NB4 (cell line): ENCODE data around the gene MYO1F.

Source experiments
- DNase-seq: peaks from one replicate; pipeline ENCODE4 v3.0.0; 2010; ENCODE audit warnings: low read depth
- H3K4me3 ChIP-seq: one replicate; pipeline ENCODE4 v1.5.1; 2011; ENCODE audit warnings: mild to moderate bottlenecking, low read depth, low read length, moderate library complexity
- CTCF ChIP-seq: IDR thresholded peaks from one replicate; pipeline ENCODE4 v1.5.1; 2012; ENCODE audit warnings: low read depth, low read length
- MAX ChIP-seq: IDR thresholded peaks from 2 replicates; pipeline ENCODE4 v1.6.1; 2011; ENCODE audit warnings: low read depth, low read length
- MYC ChIP-seq: IDR thresholded peaks from 2 replicates; pipeline ENCODE4 v1.6.1; 2011; ENCODE audit warnings: low read depth, low read length
- POLR2A ChIP-seq: IDR thresholded peaks from 2 replicates; pipeline ENCODE4 v1.6.1; 2011; ENCODE audit warnings: mild to moderate bottlenecking; ENCODE audit not compliant: insufficient read length; ENCODE audit errors: extremely low read depth

MYO1F gene

GRCh38 chr19:8484331-8484894 lies 92.8 kb downstream of the MYO1F start:
- no peak for DNase-seq
- TF ChIP-seq POLR2A (no peak), MYC (no peak), MAX (no peak), CTCF (no peak)

GRCh38 chr19:8483165-8483564 lies 94.1 kb downstream of the MYO1F start:
- no peak for TF ChIP-seq MAX
- TF ChIP-seq POLR2A: no peak
- TF ChIP-seq CTCF: no peak
- TF ChIP-seq MYC: no peak
- H3K4me3 ChIP-seq: no peak overlapping the region
- DNase-seq: no peak

More at GRCh38 chr19:8484331-8484894, 92.8 kb downstream of the MYO1F start:
- no peak overlapping the region for H3K4me3 ChIP-seq

- no peak for DNase-seq
- TF ChIP-seq MAX: no peak
- no peak for TF ChIP-seq MYC
- TF ChIP-seq POLR2A: no peak
- no peak for TF ChIP-seq CTCF
- H3K4me3 ChIP-seq: no peak overlapping the region
Observed at GRCh38 chr19:8482696-8483095, 94.5 kb downstream of the MYO1F start.

- H3K4me3 ChIP-seq: no peak overlapping the region
- TF ChIP-seq POLR2A (no peak), CTCF (no peak), MAX (no peak), MYC (no peak)
- DNase-seq: no peak
Observed at GRCh38 chr19:8481616-8482015, 95.6 kb downstream of the MYO1F start.

- TF ChIP-seq CTCF (no peak), POLR2A (peak; percentile 21)
- DNase-seq: no peak
- no peak overlapping the region for H3K4me3 ChIP-seq
Observed at GRCh38 chr19:8481201-8481600, 96.0 kb downstream of the MYO1F start.

GRCh38 chr19:8478598-8478997 lies 98.6 kb downstream of the MYO1F start:
- DNase-seq: no peak
- no peak overlapping the region for H3K4me3 ChIP-seq
- TF ChIP-seq POLR2A (no peak), CTCF (no peak), MAX (no peak), MYC (no peak)
